ENCODE measurements around the gene COL18A1. TPM values are rescaled to one million over a fixed set of nuclear protein-coding genes. Genes with fewer than 3 reads are reported as not detected.

COL18A1 gene
- total and polyA plus RNA-seq, 9 of the 15 experiments (the other 6 are each of a cell fraction or from before 2014, with no cell fraction given), result 0.14 to 16.4 (median 2.0) TPM

DNA sequence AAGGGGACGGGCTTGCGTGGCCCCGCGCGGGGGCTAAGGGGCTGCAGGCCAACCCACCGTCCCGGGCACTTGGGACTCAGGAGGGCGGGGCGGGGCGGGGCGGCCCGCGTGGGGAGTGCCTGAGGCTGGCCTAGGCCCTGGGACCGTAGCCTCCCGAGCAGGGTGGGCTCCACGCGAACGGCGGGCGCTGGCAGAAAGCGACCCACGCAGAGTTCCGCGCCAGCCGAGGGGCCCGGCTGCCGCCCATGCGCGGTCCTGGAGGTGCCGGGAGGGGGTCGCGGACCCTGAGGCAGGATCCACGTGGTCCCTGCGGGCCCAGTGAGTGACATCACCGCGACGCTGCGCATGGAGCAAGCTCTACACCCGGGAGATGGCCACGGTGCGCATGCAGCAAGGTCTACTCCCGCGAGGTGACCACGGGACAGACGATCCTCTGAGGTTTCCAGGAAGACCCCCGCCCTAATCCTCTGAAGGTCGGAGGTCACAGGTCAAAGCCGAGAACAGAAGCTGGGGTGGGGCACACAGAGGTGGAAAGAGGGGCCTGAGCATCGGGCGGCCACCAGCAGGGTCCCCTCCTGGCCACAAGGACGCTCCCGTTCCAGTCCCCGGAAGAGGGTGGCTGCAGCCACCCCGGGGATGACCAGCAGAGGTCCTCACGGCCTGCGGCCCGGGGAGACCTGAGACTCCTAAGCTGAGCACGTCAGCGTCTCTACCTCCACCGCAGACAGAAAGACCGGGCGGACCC lies 150.8 kb downstream of the COL18A1 start (continued):
- no peak for TF ChIP-seq ZBTB8A (IDR thresholded peaks at IDR 0.05; ENCODE audit: partially characterized antibody)
- TF ChIP-seq MTF1 (CRISPR knock-in tag; IDR thresholded peaks at IDR 0.05; ENCODE audit: borderline replicate concordance), result no peak
- TF ChIP-seq ZNF280A (IDR thresholded peaks at IDR 0.05; ENCODE audit: low read depth, partially characterized antibody), result no peak
- TF ChIP-seq ETS1 (conservative IDR thresholded peaks at IDR 0.05; ENCODE audit: control insufficient read depth, low read depth, low read length), result 0 out of 2 replicates have a peak, but pooled peaks have one; percentile 28
- no peak for TF ChIP-seq ZNF253 (CRISPR knock-in tag; conservative IDR thresholded peaks at IDR 0.05)
- no peak for TF ChIP-seq FOXA1 (IDR thresholded peaks at IDR 0.05; ENCODE audit: borderline replicate concordance)
- no peak for TF ChIP-seq ZNF717 (CRISPR knock-in tag; IDR thresholded peaks at IDR 0.05)
- peak; percentile 58; the same call in 1 of the 2 replicates for TF ChIP-seq KLF16 (IDR thresholded peaks at IDR 0.05)
- TF ChIP-seq RFX5 (IDR thresholded peaks at IDR 0.05; ENCODE audit: low read depth, low read length), result no peak
- TF ChIP-seq RB1 (IDR thresholded peaks at IDR 0.05; ENCODE audit: low read depth), result peak; percentile 63
- no peak for TF ChIP-seq ZNF668 (CRISPR knock-in tag; IDR thresholded peaks at IDR 0.05)
- TF ChIP-seq, protein P1, sequence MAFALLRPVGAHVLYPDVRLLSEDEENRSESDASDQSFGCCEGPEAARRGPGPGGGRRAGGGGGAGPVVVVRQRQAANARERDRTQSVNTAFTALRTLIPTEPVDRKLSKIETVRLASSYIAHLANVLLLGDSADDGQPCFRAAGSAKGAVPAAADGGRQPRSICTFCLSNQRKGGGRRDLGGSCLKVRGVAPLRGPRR (CRISPR knock-in tag; IDR thresholded peaks at IDR 0.05), result no peak
- no peak for TF ChIP-seq NFE2 (IDR thresholded peaks at IDR 0.05; ENCODE audit: low read depth)
- no peak for TF ChIP-seq AFF4 (CRISPR knock-in tag; IDR thresholded peaks at IDR 0.05)
- TF ChIP-seq ZC3H8 (IDR thresholded peaks at IDR 0.05), result no peak
- TF ChIP-seq POLR2A (conservative IDR thresholded peaks at IDR 0.05), result peak; percentile 59
- TF ChIP-seq NFXL1 (CRISPR knock-in tag; IDR thresholded peaks at IDR 0.05), result no peak
- TF ChIP-seq CTCF (IDR thresholded peaks at IDR 0.05 in 2 of 3, conservative IDR thresholded peaks at IDR 0.05 in 1 of 3; ENCODE audit: insufficient read depth in 2 of 3, low read depth in 1 of 3, low read length in 3 of 3), result peak; percentile 91 to 98 (median 97)
